Measurements from ENCODE around the gene EXOSC10.
"Not testable (repeated sequence)": the region's sequence is repeated elsewhere in the genome, so short reads cannot be mapped to it uniquely, and the experiment has no call there.

The EXOSC10 gene

DNA sequence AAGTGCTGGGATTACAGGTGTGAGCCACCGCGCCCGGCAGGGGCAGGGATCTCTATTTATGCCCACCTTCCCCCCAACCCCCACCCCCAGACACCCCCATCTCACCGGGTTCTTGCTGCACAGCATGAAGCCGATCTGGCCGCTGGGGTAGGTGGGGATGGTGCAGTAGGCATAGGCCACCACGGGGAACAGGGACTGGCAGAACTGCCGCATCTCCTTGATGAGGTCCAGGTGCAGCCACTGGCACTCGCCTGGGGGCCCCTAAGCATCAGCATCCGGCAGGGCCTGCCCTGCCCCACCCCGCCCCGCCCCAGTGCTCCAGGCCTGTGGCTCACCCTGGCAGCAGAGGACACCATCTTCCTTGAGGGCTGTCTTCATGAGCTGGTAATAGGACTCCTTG, 44.0 kb downstream of the EXOSC10 start:
- Histone ChIP-seq H3K27ac (ENCODE audit: insufficient read depth, low read length, poor library complexity, severe bottlenecking) (no peak overlapping the region), H3K9me3 (ENCODE audit: control insufficient read depth, low read length) (no peaks in the 10 kb centered on the region), H3K36me3 (ENCODE audit: control insufficient read depth, insufficient read depth, low read length) (peaks cover 15% of the 10 kb centered on the region), H3K4me3 (ENCODE audit: insufficient read depth, low read depth, low read length, poor library complexity, severe bottlenecking) (no peak overlapping the region), H3K27me3 (replicated peaks; ENCODE audit: control insufficient read depth, insufficient read depth, low read length, poor library complexity, severe bottlenecking) (no peaks in the 10 kb centered on the region), H3K4me1 (ENCODE audit: control insufficient read depth, insufficient read depth, low read length, poor library complexity, severe bottlenecking) (peaks cover 12% of the 10 kb centered on the region)
- no peak for DNase-seq

DNA sequence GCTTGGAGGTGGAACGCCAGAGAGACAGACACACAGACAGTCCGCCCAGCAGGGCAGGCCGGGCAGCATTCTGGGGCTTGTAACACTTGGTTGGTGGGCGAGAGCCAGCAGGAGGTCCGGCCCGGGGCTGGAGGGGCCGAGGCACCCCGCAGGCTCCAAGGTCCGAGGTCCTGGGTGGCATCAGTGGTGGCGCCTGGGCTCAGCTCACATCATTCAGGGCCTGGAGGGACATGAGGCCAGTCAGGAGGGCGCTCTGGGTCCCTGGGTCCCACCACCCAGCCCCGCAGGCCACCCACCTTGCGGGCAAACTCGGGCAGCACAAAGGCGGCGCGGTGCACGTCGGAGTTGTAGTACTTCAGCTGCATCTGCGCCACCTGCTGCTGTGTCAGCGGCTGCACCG, 45.0 kb downstream of the EXOSC10 start:
- Histone ChIP-seq H3K4me1 (ENCODE audit: control insufficient read depth, insufficient read depth, low read length, poor library complexity, severe bottlenecking) (peaks cover 12% of the 10 kb centered on the region), H3K27ac (ENCODE audit: insufficient read depth, low read length, poor library complexity, severe bottlenecking) (no peak overlapping the region), H3K4me3 (ENCODE audit: insufficient read depth, low read depth, low read length, poor library complexity, severe bottlenecking) (no peak overlapping the region), H3K27me3 (replicated peaks; ENCODE audit: control insufficient read depth, insufficient read depth, low read length, poor library complexity, severe bottlenecking) (no peaks in the 10 kb centered on the region), H3K9me3 (ENCODE audit: control insufficient read depth, low read length) (no peaks in the 10 kb centered on the region), H3K36me3 (ENCODE audit: control insufficient read depth, insufficient read depth, low read length) (peaks cover 15% of the 10 kb centered on the region)
- no peak for DNase-seq

GRCh38 chr1:11054181-11054580, 45.5 kb downstream of the EXOSC10 start:
- no peaks in the 10 kb centered on the region for H3K27me3 ChIP-seq (replicated peaks; ENCODE audit: control insufficient read depth, insufficient read depth, low read length, poor library complexity, severe bottlenecking)
- no peak overlapping the region for H3K4me3 ChIP-seq (ENCODE audit: insufficient read depth, low read depth, low read length, poor library complexity, severe bottlenecking)
- H3K27ac ChIP-seq (ENCODE audit: insufficient read depth, low read length, poor library complexity, severe bottlenecking), result no peak overlapping the region
- H3K4me1 ChIP-seq (ENCODE audit: control insufficient read depth, insufficient read depth, low read length, poor library complexity, severe bottlenecking), result peaks cover 7% of the 10 kb centered on the region
- no peak for DNase-seq
- no peaks in the 10 kb centered on the region for H3K9me3 ChIP-seq (ENCODE audit: control insufficient read depth, low read length)
- peaks cover 15% of the 10 kb centered on the region for H3K36me3 ChIP-seq (ENCODE audit: control insufficient read depth, insufficient read depth, low read length)

DNA sequence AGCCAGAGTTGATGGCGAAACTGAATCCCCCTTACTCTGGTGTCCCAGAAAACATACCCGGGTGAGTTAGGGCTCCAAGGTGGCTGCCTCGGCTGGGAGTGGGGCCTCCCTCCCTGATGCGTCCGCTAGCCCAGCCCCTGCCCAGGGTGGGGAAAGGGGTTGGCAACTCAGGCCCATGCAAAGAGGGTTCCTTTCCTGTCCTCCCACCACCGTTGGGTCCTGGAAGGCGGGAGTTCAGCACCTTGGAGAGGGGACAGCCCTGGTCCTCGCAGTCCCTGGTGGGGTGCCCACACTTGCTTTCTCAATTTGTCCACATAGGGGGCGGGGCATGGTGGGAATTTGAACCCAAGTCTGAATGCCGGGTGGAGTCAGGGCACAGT, 45.9 kb downstream of the EXOSC10 start:
- H3K4me1 ChIP-seq (ENCODE audit: control insufficient read depth, insufficient read depth, low read length, poor library complexity, severe bottlenecking), result peaks cover 3% of the 10 kb centered on the region
- H3K4me3 ChIP-seq (ENCODE audit: insufficient read depth, low read depth, low read length, poor library complexity, severe bottlenecking), result no peak overlapping the region
- no peak for DNase-seq
- no peaks in the 10 kb centered on the region for H3K27me3 ChIP-seq (replicated peaks; ENCODE audit: control insufficient read depth, insufficient read depth, low read length, poor library complexity, severe bottlenecking)
- H3K27ac ChIP-seq (ENCODE audit: insufficient read depth, low read length, poor library complexity, severe bottlenecking), result no peak overlapping the region
- peaks cover 15% of the 10 kb centered on the region for H3K36me3 ChIP-seq (ENCODE audit: control insufficient read depth, insufficient read depth, low read length)
- H3K9me3 ChIP-seq (ENCODE audit: control insufficient read depth, low read length), result no peaks in the 10 kb centered on the region

GRCh38 chr1:11052839-11053757, 46.6 kb downstream of the EXOSC10 start:
- Histone ChIP-seq H3K27me3 (replicated peaks; ENCODE audit: control insufficient read depth, insufficient read depth, low read length, poor library complexity, severe bottlenecking) (no peaks in the 10 kb centered on the region), H3K27ac (ENCODE audit: insufficient read depth, low read length, poor library complexity, severe bottlenecking) (no peak overlapping the region), H3K4me1 (ENCODE audit: control insufficient read depth, insufficient read depth, low read length, poor library complexity, severe bottlenecking) (no peaks in the 10 kb centered on the region), H3K36me3 (ENCODE audit: control insufficient read depth, insufficient read depth, low read length) (peaks cover 15% of the 10 kb centered on the region), H3K9me3 (ENCODE audit: control insufficient read depth, low read length) (no peaks in the 10 kb centered on the region), H3K4me3 (ENCODE audit: insufficient read depth, low read depth, low read length, poor library complexity, severe bottlenecking) (no peak overlapping the region)
- no peak for DNase-seq

DNA sequence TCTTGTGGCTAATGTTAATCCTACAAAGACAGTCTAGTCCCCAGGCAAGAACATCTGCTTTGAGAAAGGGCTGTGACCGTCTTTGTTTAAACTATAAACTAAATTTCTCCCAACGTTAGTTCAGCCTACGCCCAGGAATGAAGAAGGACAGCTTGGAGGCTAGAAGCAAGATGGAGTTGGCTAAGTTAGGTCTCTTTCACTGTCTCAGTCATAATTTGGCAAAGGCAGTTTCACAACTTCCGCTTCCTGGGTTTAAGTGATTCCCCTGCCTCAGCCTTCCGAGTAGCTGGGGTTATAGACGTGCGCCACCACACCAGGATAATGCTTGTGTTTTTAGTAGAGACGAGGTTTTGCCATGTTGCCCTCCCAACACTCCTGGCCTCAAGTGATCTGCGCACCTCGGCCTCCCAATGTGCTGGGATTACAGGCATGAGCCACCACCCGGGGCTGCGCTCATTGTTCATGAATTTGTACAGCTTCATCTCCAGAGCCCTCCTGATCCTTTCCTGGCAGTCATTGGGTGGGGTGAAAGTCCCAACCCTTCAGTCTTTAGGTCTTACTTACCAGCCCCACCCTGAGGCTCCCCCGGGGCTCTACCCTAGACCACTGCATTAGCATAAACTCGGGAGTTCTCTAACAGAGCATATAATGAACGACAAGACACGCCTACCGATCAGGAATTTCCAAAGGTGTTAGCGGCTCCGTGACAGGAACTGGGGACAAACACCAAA, 47.7 kb downstream of the EXOSC10 start:
- peaks cover 15% of the 10 kb centered on the region for H3K36me3 ChIP-seq (ENCODE audit: control insufficient read depth, insufficient read depth, low read length)

GRCh38 chr1:11051121-11051520, 48.5 kb downstream of the EXOSC10 start:
- not testable (repeated sequence) for H3K9me3 ChIP-seq (ENCODE audit: control insufficient read depth, low read length); H3K4me1 ChIP-seq (ENCODE audit: control insufficient read depth, insufficient read depth, low read length, poor library complexity, severe bottlenecking); H3K27me3 ChIP-seq (replicated peaks; ENCODE audit: control insufficient read depth, insufficient read depth, low read length, poor library complexity, severe bottlenecking); H3K36me3 ChIP-seq (ENCODE audit: control insufficient read depth, insufficient read depth, low read length); DNase-seq; H3K4me3 ChIP-seq (ENCODE audit: insufficient read depth, low read depth, low read length, poor library complexity, severe bottlenecking); H3K27ac ChIP-seq (ENCODE audit: insufficient read depth, low read length, poor library complexity, severe bottlenecking)

More for the DNA sequence above, 47.7 kb downstream of the EXOSC10 start:
- Histone ChIP-seq H3K27me3 (replicated peaks; ENCODE audit: control insufficient read depth, insufficient read depth, low read length, poor library complexity, severe bottlenecking) (no peaks in the 10 kb centered on the region), H3K4me3 (ENCODE audit: insufficient read depth, low read depth, low read length, poor library complexity, severe bottlenecking) (no peak overlapping the region), H3K9me3 (ENCODE audit: control insufficient read depth, low read length) (no peaks in the 10 kb centered on the region), H3K4me1 (ENCODE audit: control insufficient read depth, insufficient read depth, low read length, poor library complexity, severe bottlenecking) (no peaks in the 10 kb centered on the region), H3K27ac (ENCODE audit: insufficient read depth, low read length, poor library complexity, severe bottlenecking) (no peak overlapping the region)
- DNase-seq, result no peak

- Histone ChIP-seq H3K4me1 (ENCODE audit: control insufficient read depth, insufficient read depth, low read length, poor library complexity, severe bottlenecking) (no peaks in the 10 kb centered on the region), H3K4me3 (ENCODE audit: insufficient read depth, low read depth, low read length, poor library complexity, severe bottlenecking) (no peak within 1 kb of the TSS), H3K9me3 (ENCODE audit: control insufficient read depth, low read length) (no peaks in the 10 kb centered on the region), H3K36me3 (ENCODE audit: control insufficient read depth, insufficient read depth, low read length) (no peaks in the 10 kb centered on the region), H3K27me3 (replicated peaks; ENCODE audit: control insufficient read depth, insufficient read depth, low read length, poor library complexity, severe bottlenecking) (no peaks in the 10 kb centered on the region), H3K27ac (ENCODE audit: insufficient read depth, low read length, poor library complexity, severe bottlenecking) (no peak within 1 kb of the TSS)
- no peak for DNase-seq
Observed at GRCh38 chr1:11046625-11047365, 52.9 kb downstream of the EXOSC10 start, which contains the start of gene MASP2. Gene MASP2, minus strand, starts transcription at chr1:11047239. Its CDS starts 32 bp downstream, at chr1:11047207.

DNA sequence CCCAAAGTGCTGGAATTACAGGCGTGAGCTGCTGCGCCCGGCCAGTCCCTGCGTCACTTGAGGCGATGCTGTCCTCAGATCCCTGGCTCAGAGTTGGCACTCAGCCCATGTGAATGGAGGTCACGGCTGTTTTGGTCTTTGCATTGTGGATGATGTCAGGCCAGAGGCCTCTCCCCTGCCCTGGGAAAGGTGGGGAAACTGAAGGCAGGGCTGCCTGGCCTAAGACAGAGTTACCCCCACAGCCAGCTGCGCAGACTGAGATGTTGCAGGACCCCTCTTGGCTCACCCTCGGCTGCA, 53.5 kb downstream of the EXOSC10 start:
- Histone ChIP-seq H3K4me1 (ENCODE audit: control insufficient read depth, insufficient read depth, low read length, poor library complexity, severe bottlenecking) (no peaks in the 10 kb centered on the region), H3K4me3 (ENCODE audit: insufficient read depth, low read depth, low read length, poor library complexity, severe bottlenecking) (no peak overlapping the region), H3K27ac (ENCODE audit: insufficient read depth, low read length, poor library complexity, severe bottlenecking) (no peak overlapping the region), H3K9me3 (ENCODE audit: control insufficient read depth, low read length) (no peaks in the 10 kb centered on the region), H3K36me3 (ENCODE audit: control insufficient read depth, insufficient read depth, low read length) (no peaks in the 10 kb centered on the region), H3K27me3 (replicated peaks; ENCODE audit: control insufficient read depth, insufficient read depth, low read length, poor library complexity, severe bottlenecking) (no peaks in the 10 kb centered on the region)
- DNase-seq, result no peak
